Astrocyte (in vitro differentiated cells and primary cell): ENCODE results near the gene NXF1.

Source experiments
- EZH2 ChIP-seq: IDR thresholded peaks from 2 replicates; pipeline ENCODE4 v1.6.1; 2012; ENCODE audit warnings: mild to moderate bottlenecking, low read length, inconsistent platforms; ENCODE audit not compliant: insufficient read depth
- TF ChIP-seq, protein P1 (sequence below): IDR thresholded peaks from 2 replicates; pipeline ENCODE4 v1.5.1; 2011; ENCODE audit warnings: low read depth, mild to moderate bottlenecking, inconsistent platforms, low read length, moderate library complexity; ENCODE audit not compliant: insufficient read depth

DNA sequence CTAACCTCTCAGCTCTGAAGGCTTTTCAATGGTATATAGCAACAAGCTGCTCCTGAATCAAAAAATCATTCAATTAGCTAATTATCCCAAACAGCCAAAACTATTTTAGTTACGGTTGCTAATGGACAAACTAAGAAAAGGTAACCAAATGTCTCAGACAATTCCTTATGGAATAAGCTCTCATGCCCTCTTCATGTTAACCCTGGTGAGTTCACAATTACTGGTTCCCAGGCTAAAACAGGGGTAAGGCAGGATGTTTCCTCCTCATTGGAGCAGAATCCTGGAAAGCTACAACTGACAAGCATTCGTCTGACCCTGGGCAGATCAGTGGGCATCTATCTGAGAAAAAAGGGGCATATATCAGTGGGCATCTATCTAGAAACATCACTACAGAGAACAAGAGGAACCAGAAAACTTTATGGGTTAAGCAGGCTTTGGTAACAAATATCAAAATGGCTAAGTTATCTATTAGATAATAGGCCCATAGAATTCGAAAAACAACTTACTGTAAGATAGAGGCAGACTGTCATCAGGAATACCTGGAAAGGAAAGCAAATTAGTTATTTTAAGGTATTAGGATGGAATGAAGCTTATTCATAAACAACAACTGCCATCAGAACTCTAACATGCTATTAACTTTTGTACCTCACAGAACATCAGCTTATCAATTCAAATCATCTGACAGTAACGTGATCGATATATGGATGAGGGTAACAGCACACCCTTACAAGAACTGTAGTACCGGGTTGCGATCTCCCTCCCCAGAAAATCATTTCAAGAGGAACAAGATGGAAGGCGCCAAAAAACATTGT lies 49.0 kb upstream of the NXF1 start:
- TF ChIP-seq, protein P1, sequence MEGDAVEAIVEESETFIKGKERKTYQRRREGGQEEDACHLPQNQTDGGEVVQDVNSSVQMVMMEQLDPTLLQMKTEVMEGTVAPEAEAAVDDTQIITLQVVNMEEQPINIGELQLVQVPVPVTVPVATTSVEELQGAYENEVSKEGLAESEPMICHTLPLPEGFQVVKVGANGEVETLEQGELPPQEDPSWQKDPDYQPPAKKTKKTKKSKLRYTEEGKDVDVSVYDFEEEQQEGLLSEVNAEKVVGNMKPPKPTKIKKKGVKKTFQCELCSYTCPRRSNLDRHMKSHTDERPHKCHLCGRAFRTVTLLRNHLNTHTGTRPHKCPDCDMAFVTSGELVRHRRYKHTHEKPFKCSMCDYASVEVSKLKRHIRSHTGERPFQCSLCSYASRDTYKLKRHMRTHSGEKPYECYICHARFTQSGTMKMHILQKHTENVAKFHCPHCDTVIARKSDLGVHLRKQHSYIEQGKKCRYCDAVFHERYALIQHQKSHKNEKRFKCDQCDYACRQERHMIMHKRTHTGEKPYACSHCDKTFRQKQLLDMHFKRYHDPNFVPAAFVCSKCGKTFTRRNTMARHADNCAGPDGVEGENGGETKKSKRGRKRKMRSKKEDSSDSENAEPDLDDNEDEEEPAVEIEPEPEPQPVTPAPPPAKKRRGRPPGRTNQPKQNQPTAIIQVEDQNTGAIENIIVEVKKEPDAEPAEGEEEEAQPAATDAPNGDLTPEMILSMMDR = no peak
- no peak for TF ChIP-seq EZH2
